Stimulated activated CD8-positive, alpha-beta memory T cell treated with anti-CD3 and anti-CD28 coated beads, Interleukin-7, amount 100 ng/mL, for 48 hours (primary cell): ENCODE data around the gene SLC17A5.
A peak's percentile ranks its signal among the peaks of the same experiment; 100 is the strongest.
"Not testable (repeated sequence)": the region's sequence is repeated elsewhere in the genome, so short reads cannot be mapped to it uniquely, and the experiment has no call there.

Source experiments
- DNase-seq, 2 donors: peaks; one replicate each; pipeline ENCODE4 v3.0.0-alpha.2; 2020; ENCODE audit warnings: low read depth in 1 of 2; ENCODE audit errors: extremely low read depth in 1 of 2

SLC17A5 gene

GRCh38 chr6:73666393-73666792 lies 12.6 kb upstream of the SLC17A5 start:
- no peak for DNase-seq

DNA sequence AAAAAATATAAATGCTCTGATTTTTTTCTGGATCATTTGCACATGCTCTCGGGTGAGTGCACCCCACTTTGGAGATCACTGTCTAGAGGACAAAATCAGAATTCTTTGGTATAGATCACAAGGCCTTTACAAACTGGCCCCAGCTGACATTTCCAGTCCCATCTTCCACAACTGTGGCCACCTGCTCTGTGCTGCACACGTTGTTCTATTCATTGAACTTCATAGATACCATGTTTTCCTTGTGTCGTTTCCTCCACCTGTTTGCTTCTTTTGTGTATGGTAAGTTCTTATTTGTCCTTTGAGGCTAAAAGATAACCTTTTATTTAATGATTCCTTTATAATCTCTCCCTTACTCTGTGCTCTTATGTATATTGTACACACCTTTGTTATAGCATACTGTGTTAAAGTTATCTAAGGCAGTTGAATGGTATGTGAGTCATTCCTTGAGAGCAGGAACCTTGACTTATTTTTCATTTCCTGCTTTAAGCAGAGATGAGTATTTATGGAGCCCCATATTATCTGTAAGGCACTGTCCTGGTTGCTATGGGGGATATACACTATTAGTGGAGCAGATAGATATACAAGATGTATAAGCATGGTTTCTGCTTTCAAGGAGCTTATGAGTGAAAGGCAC lies 12.0 kb upstream of the SLC17A5 start:
- DNase-seq: no peak

GRCh38 chr6:73664701-73665100 lies 10.9 kb upstream of the SLC17A5 start:
- DNase-seq: no peak

GRCh38 chr6:73657201-73657600 lies 3.4 kb upstream of the SLC17A5 start:
- peak in 1 of 2 donors; percentile 5 for DNase-seq

DNA sequence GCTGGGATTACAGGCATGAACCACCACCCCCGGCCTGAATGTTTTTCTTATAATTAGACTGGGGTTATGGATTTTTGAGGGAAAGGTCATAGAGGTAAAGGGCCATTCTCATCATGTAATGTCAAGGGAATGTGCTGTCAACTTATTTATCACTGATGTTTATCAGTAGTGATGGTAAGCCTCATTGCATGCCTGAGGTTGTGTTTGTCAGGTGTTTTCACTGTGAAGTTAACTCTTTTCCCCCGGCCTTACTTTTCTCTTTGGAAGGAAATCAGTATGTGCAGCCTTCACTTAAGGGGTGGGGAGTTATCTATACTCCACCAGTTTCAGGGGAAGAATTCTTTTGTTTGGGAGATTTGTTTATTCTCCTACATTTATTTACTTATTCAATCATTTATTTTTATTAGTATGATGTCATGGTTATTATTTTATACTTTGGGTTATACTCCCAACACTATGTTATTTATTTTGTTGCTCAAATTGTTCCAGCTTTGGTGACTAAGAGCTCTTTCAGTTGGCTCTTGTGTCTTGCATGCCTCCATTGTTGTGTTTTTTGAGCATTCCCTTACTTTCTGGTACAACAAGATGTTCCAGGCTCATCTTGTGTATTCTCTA lies 2.8 kb upstream of the SLC17A5 start:
- DNase-seq: no peak

DNA sequence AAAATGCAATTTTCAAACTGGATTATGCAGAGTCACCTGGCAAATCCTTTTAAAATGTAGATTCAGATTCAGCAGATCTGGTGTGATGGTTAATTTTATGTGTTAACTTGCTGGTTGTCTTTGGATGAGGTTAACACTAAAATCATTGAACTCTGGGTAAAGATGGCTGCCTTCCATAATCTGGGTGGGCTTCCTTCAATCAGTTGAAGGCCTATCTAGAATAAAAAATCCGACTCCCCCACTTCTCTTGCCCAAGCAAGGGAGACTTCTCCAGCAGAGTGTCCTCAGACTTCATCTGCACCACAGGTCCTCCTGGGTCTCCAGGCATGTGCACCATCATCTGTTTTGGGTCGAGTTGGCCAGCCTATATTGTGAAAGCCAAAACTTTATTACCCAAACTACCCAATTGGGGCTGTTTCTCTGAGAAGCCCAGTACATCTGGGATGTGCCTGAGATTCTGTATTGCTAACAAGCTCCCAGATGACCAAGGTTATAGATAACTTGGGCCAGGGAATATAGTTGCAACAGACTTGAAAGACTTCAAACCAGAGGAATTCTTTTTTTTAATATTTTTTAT lies 1.6 kb upstream of the SLC17A5 start:
- DNase-seq: no peak

GRCh38 chr6:73652637-73653570 lies 888 bp downstream of the SLC17A5 start:
- DNase-seq: peak; percentile 30 to 46

DNA sequence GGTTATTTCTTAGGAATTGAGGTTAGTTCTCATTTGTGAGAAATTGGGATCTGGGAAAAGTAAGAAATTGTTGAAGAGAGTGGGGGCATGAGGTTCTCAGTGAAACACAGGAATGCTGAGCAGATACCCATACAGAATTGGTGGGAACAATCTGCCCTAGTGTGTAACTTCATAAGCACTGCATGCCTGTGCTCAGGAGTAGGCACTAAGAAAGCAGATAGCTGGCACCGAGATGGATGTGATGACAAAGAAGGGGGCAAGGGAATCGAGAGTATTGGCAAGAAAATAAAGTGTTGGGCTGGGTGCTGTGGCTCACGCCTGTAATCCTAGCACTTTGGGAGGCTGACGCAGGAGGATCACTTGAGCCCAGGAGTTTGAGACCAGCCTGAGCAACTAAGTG lies 4.0 kb downstream of the SLC17A5 start:
- no peak for DNase-seq

DNA sequence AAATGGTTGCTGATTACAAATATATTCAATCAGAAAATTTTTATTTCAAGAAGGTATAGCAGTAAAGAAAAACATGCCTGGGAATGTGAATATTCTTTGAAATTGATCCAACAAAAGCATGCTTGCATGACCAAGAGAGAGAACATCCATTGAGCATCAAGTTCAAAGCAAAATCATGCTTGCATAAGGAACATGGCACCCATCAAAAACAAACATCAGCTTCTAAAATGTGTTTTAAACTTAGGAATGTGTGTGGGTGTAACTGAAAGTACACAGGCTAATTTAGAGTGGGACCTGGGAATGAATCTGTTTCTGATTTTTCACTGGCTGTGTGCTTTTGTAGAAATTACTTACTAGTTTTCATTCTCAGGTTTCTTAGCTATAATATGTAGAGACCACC lies 5.6 kb downstream of the SLC17A5 start:
- no peak for DNase-seq

GRCh38 chr6:73644941-73645591 lies 8.7 kb downstream of the SLC17A5 start:
- no peak for DNase-seq

DNA sequence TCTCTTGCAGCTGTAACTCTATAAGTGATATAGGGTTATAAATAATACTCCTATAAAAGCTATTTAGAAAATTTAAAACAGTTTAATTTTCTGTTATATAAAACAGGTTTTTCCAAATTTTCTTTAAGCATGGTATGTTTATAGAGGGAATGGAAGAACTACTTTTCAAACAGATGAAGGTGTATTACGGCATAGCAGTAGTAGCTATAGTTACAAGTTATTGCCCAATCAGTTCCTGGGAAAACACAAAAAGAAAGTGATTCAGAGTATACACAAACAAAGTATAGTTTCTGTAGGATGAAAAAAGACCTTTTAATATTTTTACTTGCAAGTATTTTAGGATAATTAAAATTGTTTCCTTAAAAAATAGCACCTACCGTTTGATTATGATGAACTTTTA lies 9.8 kb downstream of the SLC17A5 start:
- DNase-seq: no peak

- DNase-seq: no peak
Observed at GRCh38 chr6:73642530-73642929, 11.3 kb downstream of the SLC17A5 start.

DNA sequence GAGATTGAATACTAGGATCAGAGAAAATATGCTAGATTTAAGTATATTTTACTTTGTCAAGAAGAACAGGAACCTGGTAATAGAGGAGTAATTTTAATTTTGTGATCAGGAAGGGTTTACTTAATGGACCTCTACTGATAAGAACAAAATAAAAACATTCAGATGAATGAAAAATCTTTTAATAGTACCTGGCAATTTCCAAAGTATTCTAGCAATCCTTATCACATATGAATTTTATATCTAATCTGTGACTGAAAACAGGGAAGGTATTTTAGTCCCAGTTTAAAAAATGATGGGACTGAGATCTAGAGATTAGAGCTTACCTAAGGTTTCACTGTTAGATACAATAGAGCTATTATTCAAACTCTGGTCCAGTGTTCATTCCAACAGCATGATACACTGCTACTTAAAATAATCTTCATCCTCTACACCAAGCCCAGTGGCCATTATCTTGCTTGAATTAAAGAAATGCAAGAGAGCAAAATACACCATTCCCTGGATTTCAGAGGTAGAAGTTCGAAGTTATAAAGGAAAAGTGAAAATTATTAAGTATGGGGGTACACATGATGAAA lies 13.5 kb downstream of the SLC17A5 start:
- DNase-seq: no peak

GRCh38 chr6:73639040-73639439 lies 14.8 kb downstream of the SLC17A5 start:
- DNase-seq: no peak

DNA sequence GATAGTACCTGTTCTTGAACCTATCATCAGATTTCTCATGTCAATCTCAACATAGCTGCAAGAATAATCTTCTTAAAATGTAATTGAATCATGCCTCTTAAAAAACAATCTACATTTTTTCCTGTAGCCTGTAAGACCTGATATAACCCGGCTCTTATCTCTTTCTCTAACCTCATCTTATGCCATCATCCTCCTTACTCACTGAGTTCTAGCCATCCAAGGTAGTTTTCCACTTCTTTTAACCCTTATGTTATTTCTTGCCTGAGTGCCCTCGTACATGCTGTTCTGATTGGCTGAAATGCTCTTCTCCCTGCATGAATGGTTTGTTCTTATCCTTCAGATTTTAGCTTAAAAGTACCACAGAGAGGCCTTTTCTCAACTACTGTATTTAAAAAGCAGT lies 16.4 kb downstream of the SLC17A5 start:
- no peak for DNase-seq

GRCh38 chr6:73636048-73636447 lies 17.7 kb downstream of the SLC17A5 start:
- DNase-seq: no peak

GRCh38 chr6:73632346-73632745 lies 21.4 kb downstream of the SLC17A5 start:
- no peak for DNase-seq

- no peak for DNase-seq
Observed at GRCh38 chr6:73631849-73632248, 21.9 kb downstream of the SLC17A5 start.

DNA sequence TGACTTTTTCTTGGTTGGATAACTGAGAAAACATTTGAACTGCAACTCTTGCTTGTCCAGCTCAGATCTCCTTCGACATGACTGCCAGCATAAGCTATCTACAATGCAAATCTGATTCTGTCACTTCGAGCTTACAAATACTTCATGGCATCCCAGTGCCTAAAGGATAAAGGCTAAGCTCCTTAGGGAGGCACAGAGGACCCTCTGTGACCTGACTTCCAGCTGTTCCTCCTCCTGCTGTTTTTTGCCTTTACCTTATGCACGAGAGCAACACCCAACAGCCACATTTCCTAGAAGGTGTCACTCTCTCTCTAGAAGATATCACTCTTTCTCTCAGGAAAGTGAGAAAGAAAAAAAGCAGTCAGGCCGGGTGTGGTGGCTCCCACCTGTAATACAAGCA lies 23.4 kb downstream of the SLC17A5 start:
- no peak for DNase-seq

GRCh38 chr6:73624896-73625295 lies 28.9 kb downstream of the SLC17A5 start:
- no peak for DNase-seq

DNA sequence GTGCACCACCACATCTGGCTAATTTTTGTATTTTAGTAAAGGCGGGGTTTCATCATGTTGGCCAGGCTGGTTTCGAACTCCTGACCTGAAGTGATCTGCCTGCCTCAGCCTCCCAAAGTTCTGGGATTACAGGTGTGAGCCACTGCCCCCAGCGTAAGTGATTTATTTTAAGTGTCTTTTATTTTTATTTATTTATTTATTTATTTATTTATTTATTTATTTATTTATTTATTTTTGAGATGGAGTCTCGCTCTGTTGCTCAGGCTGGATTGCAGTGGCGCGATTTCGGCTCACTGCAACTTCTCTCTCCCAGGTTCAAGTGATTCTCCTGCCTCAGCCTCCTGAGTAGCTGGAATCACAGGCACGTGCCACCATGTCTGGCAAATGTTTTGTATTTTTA lies 30.3 kb downstream of the SLC17A5 start:
- not testable (repeated sequence) for DNase-seq
